Measurements from ENCODE around the gene STAT1. TPM values are rescaled to one million over a fixed set of nuclear protein-coding genes. Genes with fewer than 3 reads are reported as not detected.

STAT1 gene
- total RNA-seq, 4 donors from 2014 or later = 23.2 to 67.8 (median 52.2) TPM

GRCh38 chr2:190993292-190993643, 20.7 kb downstream of the STAT1 start:
- in situ Hi-C loops (cut with MboI; ENCODE audit: low pct_ligation_motif_present in 1 of 4, low pct_unique_long_range_greater_than_20kb in 1 of 4, low sequenced_read_pairs in 3 of 4) (no loop called here), intact Hi-C loops (cut with DNase I; ENCODE audit: low total_unique reads) (no loop called here)
- H3K36me3 ChIP-seq = peaks cover 0 to 80% (median 37%) of the 10 kb centered on the region in 4 donors
- WGBS, 2 donors (ENCODE audit: low coverage in 1 of 2) = 93% methylated on average over 2 to 6 of the region's 6 CpGs
- no peak overlapping the region for H3K27ac ChIP-seq
- TF ChIP-seq POLR2A (IDR thresholded peaks at IDR 0.05) (no peak), CTCF (IDR thresholded peaks at IDR 0.05) (no peak), EP300 (IDR thresholded peaks at IDR 0.05; ENCODE audit: low read depth) (no peak), POLR2AphosphoS5 (IDR thresholded peaks at IDR 0.05) (no peak)
- no peak for DNase-seq
- peaks cover 0 to 7% (median 2%) of the 10 kb centered on the region in 4 donors for H3K4me1 ChIP-seq
- no peaks in the 10 kb centered on the region for H3K27me3 ChIP-seq
- no peak overlapping the region for H3K4me3 ChIP-seq
- no peaks in the 10 kb centered on the region for H3K9me3 ChIP-seq

- TF ChIP-seq EP300 (IDR thresholded peaks at IDR 0.05; ENCODE audit: low read depth) (no peak), POLR2AphosphoS5 (IDR thresholded peaks at IDR 0.05) (no peak), POLR2A (IDR thresholded peaks at IDR 0.05) (no peak), CTCF (IDR thresholded peaks at IDR 0.05) (no peak)
- DNase-seq = no peak
- intact Hi-C loops (cut with DNase I; ENCODE audit: low total_unique reads) (no loop called here), in situ Hi-C loops (cut with MboI; ENCODE audit: low pct_ligation_motif_present in 1 of 4, low pct_unique_long_range_greater_than_20kb in 1 of 4, low sequenced_read_pairs in 3 of 4) (no loop called here)
- peaks cover 0 to 76% (median 34%) of the 10 kb centered on the region in 4 donors for H3K36me3 ChIP-seq
- H3K4me1 ChIP-seq = no peaks in the 10 kb centered on the region
- no peak overlapping the region for H3K4me3 ChIP-seq
- H3K9me3 ChIP-seq = no peaks in the 10 kb centered on the region
- no peak overlapping the region for H3K27ac ChIP-seq
- H3K27me3 ChIP-seq = no peaks in the 10 kb centered on the region
- 90 to 93% methylated on average over 3 to 6 of the region's 6 CpGs for WGBS, 2 donors (ENCODE audit: low coverage in 1 of 2)
Observed at GRCh38 chr2:190990132-190990531, 23.8 kb downstream of the STAT1 start.

- 100% methylated on average over 3 of the region's 3 CpGs; no CpG with 5 or more reads in 1 of the 2 donors for WGBS, 2 donors (ENCODE audit: low coverage in 1 of 2)
- Histone ChIP-seq H3K27me3 (no peaks in the 10 kb centered on the region), H3K27ac (no peak overlapping the region), H3K36me3 (peaks cover 0 to 72% (median 34%) of the 10 kb centered on the region in 4 donors), H3K4me3 (no peak overlapping the region), H3K4me1 (no peaks in the 10 kb centered on the region), H3K9me3 (no peaks in the 10 kb centered on the region)
- DNase-seq = no peak
- intact Hi-C loops (cut with DNase I; ENCODE audit: low total_unique reads) (no loop called here), in situ Hi-C loops (cut with MboI; ENCODE audit: low pct_ligation_motif_present in 1 of 4, low pct_unique_long_range_greater_than_20kb in 1 of 4, low sequenced_read_pairs in 3 of 4) (no loop called here)
- TF ChIP-seq EP300 (IDR thresholded peaks at IDR 0.05; ENCODE audit: low read depth) (no peak), POLR2AphosphoS5 (IDR thresholded peaks at IDR 0.05) (no peak)
Observed at GRCh38 chr2:190988910-190989309, 25.1 kb downstream of the STAT1 start.

- H3K36me3 ChIP-seq = peaks cover 0 to 76% (median 37%) of the 10 kb centered on the region in 4 donors
- intact Hi-C loops (cut with DNase I; ENCODE audit: low total_unique reads) (no loop called here), in situ Hi-C loops (cut with MboI; ENCODE audit: low pct_ligation_motif_present in 1 of 4, low pct_unique_long_range_greater_than_20kb in 1 of 4, low sequenced_read_pairs in 3 of 4) (no loop called here)
- 92 to 96% methylated on average over 4 to 5 of the region's 5 CpGs for WGBS, 2 donors (ENCODE audit: low coverage in 1 of 2)
- TF ChIP-seq POLR2AphosphoS5 (IDR thresholded peaks at IDR 0.05) (no peak), POLR2A (IDR thresholded peaks at IDR 0.05) (no peak), CTCF (IDR thresholded peaks at IDR 0.05) (no peak), EP300 (IDR thresholded peaks at IDR 0.05; ENCODE audit: low read depth) (no peak)
- no peak for DNase-seq
- no peak overlapping the region for H3K4me3 ChIP-seq
- no peaks in the 10 kb centered on the region for H3K9me3 ChIP-seq
- no peaks in the 10 kb centered on the region for H3K27me3 ChIP-seq
- no peak overlapping the region for H3K27ac ChIP-seq
- no peaks in the 10 kb centered on the region for H3K4me1 ChIP-seq
Observed at GRCh38 chr2:190987938-190988337, 26.0 kb downstream of the STAT1 start.

- DNase-seq = no peak
- Histone ChIP-seq H3K36me3 (peaks cover 0 to 84% (median 38%) of the 10 kb centered on the region in 4 donors), H3K27me3 (no peaks in the 10 kb centered on the region), H3K4me1 (no peaks in the 10 kb centered on the region), H3K9me3 (no peaks in the 10 kb centered on the region), H3K4me3 (no peak overlapping the region), H3K27ac (no peak overlapping the region)
- WGBS, 2 donors (ENCODE audit: low coverage in 1 of 2) = 94 to 100% methylated on average over 1 of the region's 1 CpG
- intact Hi-C loops (cut with DNase I; ENCODE audit: low total_unique reads) = no loop called here
- in situ Hi-C loops (cut with MboI; ENCODE audit: low pct_ligation_motif_present in 1 of 4, low pct_unique_long_range_greater_than_20kb in 1 of 4, low sequenced_read_pairs in 3 of 4) = no loop called here
- TF ChIP-seq CTCF (IDR thresholded peaks at IDR 0.05) (no peak), POLR2A (IDR thresholded peaks at IDR 0.05) (no peak), POLR2AphosphoS5 (IDR thresholded peaks at IDR 0.05) (no peak), EP300 (IDR thresholded peaks at IDR 0.05; ENCODE audit: low read depth) (no peak)
Observed at GRCh38 chr2:190987116-190987515, 26.9 kb downstream of the STAT1 start.
